Spleen (tissue), 11 donors: Measurements from ENCODE around the gene CHMP4A. TPM values are rescaled to one million over a fixed set of nuclear protein-coding genes. Genes with fewer than 3 reads are reported as not detected.

Experiments
- DNase-seq: peaks from one replicate; pipeline ENCODE4 v3.0.0-alpha.2; 2020
- H3K27ac ChIP-seq, 8 donors: fragments of 200-600 bp; sonication (generic) in 7 of 8; 1 replicate in 4 of 8; 2 replicates in 4 of 8; pipeline versions ENCODE4 v1.5.0 to v1.8.0; 2016 to 2021; ENCODE audit warnings: inconsistent platforms in 4 of 8, mild to moderate bottlenecking in 4 of 8, moderate library complexity in 1 of 8
- H3K27me3 ChIP-seq, 7 donors: fragments of 200-600 bp; sonication (generic) in 6 of 7; replicated peaks in 1 of 7; 1 replicate in 4 of 7; 2 replicates in 3 of 7; pipeline versions ENCODE4 v1.5.0 to v1.8.0; 2016 to 2021; ENCODE audit warnings: inconsistent platforms in 3 of 7, mild to moderate bottlenecking in 1 of 7
- H3K36me3 ChIP-seq, 6 donors: fragments of 200-600 bp; sonication (generic) in 5 of 6; 1 replicate in 4 of 6; 2 replicates in 2 of 6; pipeline versions ENCODE4 v1.5.0 to v1.8.0; 2016 to 2021; ENCODE audit warnings: inconsistent platforms in 2 of 6
- H3K4me1 ChIP-seq, 6 donors: fragments of 200-600 bp; sonication (generic) in 5 of 6; 1 replicate in 3 of 6; 2 replicates in 3 of 6; pipeline versions ENCODE4 v1.5.0 to v1.8.0; 2016 to 2021; ENCODE audit warnings: inconsistent platforms in 3 of 6
- H3K4me3 ChIP-seq, 8 donors: fragments of 200-600 bp; sonication (generic) in 7 of 8; 1 replicate in 4 of 8; 2 replicates in 4 of 8; pipeline versions ENCODE4 v1.5.0 to v1.8.0; 2016 to 2021; ENCODE audit warnings: inconsistent platforms in 4 of 8, mild to moderate bottlenecking in 4 of 8, moderate library complexity in 2 of 8
- H3K9me3 ChIP-seq, 8 donors: fragments of 200-600 bp; sonication (generic) in 7 of 8; 1 replicate in 4 of 8; 2 replicates in 4 of 8; pipeline versions ENCODE4 v1.5.0 to v1.8.0; 2016 to 2021; ENCODE audit warnings: inconsistent platforms in 4 of 8
- POLR2A ChIP-seq, 3 donors: fragments of 450-650 bp; IDR thresholded peaks; one replicate each; pipeline ENCODE4 v1.5.1; 2017; ENCODE audit warnings: antibody characterized with exemption in 3 of 3, mild to moderate bottlenecking in 1 of 3
- POLR2AphosphoS5 ChIP-seq, 3 donors: sonication (generic); formaldehyde crosslinking; IDR thresholded peaks; one replicate each; pipeline ENCODE4 v1.5.1; 2017; ENCODE audit warnings: antibody characterized with exemption in 3 of 3
- WGBS, 5 donors: extraction: QIAGEN DNeasy Blood & Tissue Kit in 3 of 5; methylation state at CpG; one replicate each; pipeline versions ENCODE4 v1.1.5 to v1.1.7; 2013 to 2018; 5-methylcytosine and 5-hydroxymethylcytosine counted together
- intact Hi-C: fragments of 100-400 bp; cut with DNase I; formaldehyde crosslinking; loops from one replicate; pipeline ENCODE4 v1.15.0; 2023; ENCODE audit warnings: low total_unique reads
- polyA plus RNA-seq, 3 donors: library from polyadenylated mRNA; stranded (reverse); fragments of 200-250 nt; gene quantifications; one replicate each; pipeline ENCODE4 v1.2.1, GENCODE V29; 2013
- total RNA-seq, 7 donors: library from RNA; depleted of rRNA in 3 of 7; stranded (reverse); fragments of >200 nt in 3 of 7; fragmentation: NEBNext Ultra II Directional in 4 of 7; extraction: Animal tissue kit (Norgen Biotek cat#: 25700) in 4 of 7; gene quantifications; one replicate each; pipeline versions ENCODE4 v1.1.0 to v1.2.1, GENCODE V29; 2016 to 2021
- TF ChIP-seq, protein P1 (sequence below), 11 experiments: fragments of 200-600 bp in 7 of 11; fragments of 450-650 bp in 4 of 11; sonication (generic) in 4 of 11; IDR thresholded peaks in 8 of 11; conservative IDR thresholded peaks in 3 of 11; 1 replicate in 7 of 11; 2 replicates in 4 of 11; pipeline versions ENCODE4 v1.4.0 to v1.8.0; 2016 to 2021; ENCODE audit warnings: antibody characterized with exemption in 11 of 11, inconsistent platforms in 4 of 11, mild to moderate bottlenecking in 1 of 11
- donor health status: healthy with polysubstance abuse.
- donor health status: DM: no; HTN: no; CAD: no; lungs with moderate emphysema.
- donor health status: DM: no; HTN: no; CAD: no.
- donor health status: Bipolar disorder and iron deficiency.
- donor health status: healthy.
- donor health status: DM: no; HTN: no; CAD: no.
- donor health status: DM: yes; HTN: yes; CAD: no.

The CHMP4A gene
- total and polyA plus RNA-seq, 10 donors, result 53.3 to 149 (median 63.4) TPM

DNA sequence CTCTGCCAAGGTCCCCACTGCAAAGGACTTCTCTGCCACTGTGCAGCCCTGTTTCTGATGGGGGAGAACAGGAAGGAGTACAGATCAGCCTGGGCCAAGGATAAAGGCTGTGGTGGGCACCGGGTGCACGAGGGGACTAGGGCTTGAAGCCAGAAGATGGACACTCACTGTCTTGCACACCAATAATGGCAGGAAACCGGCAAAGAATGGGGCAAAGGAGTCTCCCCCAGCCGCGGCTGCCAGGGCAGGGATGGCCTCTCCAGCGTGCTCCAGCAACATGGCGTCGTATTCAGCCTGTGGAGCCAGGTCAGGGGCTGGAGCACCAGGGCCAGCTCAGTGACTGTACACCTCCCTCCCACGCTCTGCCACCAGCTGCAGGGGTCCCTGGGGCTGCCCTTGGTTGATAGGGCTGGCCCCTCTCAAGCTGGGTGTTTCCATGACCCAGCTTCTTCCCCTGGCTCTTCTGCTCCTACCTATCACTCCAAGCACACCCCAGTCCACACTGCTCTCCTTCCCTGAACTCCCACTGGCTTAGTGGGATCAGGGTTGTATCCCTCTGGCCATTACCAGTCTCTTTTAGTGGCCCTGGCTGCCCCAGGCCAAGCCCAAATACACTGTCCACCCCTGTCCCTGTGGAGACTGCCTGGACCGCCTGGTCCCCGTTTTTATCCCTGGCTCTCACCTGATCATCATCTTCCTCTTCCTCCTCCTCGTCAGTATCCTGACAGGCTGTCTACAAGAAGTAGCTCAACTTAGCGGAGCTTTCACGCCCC, 31.0 kb downstream of the CHMP4A start:
- WGBS, 5 donors, result 85 to 90% (median 88%) methylated on average over 14 of the region's 14 CpGs
- Histone ChIP-seq H3K4me1 (peaks cover 0 to 15% (median 4%) of the 10 kb centered on the region in 6 donors), H3K27ac (no peak overlapping the region), H3K4me3 (no peak overlapping the region), H3K27me3 (no peaks in the 10 kb centered on the region), H3K36me3 (peaks cover 2 to 99% (median 94%) of the 10 kb centered on the region in 6 donors), H3K9me3 (no peaks in the 10 kb centered on the region)
- intact Hi-C loops, result no loop called here
- peak; percentile 67 for DNase-seq
- TF ChIP-seq, protein P1, sequence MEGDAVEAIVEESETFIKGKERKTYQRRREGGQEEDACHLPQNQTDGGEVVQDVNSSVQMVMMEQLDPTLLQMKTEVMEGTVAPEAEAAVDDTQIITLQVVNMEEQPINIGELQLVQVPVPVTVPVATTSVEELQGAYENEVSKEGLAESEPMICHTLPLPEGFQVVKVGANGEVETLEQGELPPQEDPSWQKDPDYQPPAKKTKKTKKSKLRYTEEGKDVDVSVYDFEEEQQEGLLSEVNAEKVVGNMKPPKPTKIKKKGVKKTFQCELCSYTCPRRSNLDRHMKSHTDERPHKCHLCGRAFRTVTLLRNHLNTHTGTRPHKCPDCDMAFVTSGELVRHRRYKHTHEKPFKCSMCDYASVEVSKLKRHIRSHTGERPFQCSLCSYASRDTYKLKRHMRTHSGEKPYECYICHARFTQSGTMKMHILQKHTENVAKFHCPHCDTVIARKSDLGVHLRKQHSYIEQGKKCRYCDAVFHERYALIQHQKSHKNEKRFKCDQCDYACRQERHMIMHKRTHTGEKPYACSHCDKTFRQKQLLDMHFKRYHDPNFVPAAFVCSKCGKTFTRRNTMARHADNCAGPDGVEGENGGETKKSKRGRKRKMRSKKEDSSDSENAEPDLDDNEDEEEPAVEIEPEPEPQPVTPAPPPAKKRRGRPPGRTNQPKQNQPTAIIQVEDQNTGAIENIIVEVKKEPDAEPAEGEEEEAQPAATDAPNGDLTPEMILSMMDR (IDR thresholded peaks at IDR 0.05 in 8 of 11, conservative IDR thresholded peaks at IDR 0.05 in 3 of 11), result no peak
- TF ChIP-seq POLR2AphosphoS5 (IDR thresholded peaks at IDR 0.05), result peak in 1 of 3 donors; percentile 32

DNA sequence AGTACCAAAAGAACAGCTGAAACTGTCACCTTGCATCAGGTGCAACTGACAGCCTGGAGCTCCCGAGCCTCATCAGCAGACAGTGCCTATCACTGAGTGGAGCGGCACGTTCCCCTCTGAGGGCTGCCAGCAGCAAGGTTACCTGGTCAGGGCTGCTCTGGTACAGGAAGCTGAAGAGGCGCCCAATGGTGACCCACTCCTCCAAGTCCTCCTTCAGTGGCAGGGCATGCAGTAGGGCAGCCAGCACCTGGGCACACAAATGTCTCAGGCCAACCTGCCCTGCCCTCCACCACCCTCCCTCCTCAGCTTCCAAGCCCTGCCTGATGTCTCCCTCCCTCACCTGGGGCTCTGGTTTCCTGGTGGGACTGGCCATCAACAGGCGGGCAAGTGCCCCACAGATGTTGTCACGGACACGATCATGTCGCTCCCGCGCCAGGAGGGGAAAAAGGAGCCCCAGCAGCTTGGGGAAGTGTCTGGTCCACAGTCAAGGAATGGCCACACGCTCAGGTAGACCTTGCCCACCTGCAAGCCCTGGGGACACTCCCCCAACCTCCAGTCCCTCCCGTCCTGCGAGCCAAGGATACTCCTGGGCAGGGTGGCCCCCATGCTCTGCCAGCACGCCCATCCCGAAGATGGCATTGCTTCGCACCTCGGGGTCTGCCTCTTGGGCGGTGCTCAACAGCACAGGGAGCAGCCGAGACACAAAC, 31.8 kb downstream of the CHMP4A start:
- whole genome bisulfite sequencing, 5 donors, result 82 to 92% (median 89%) methylated on average over 14 to 19 of the region's 19 CpGs
- Histone ChIP-seq H3K4me1 (peaks cover 0 to 7% (median 0%) of the 10 kb centered on the region in 6 donors), H3K27me3 (no peaks in the 10 kb centered on the region), H3K9me3 (no peaks in the 10 kb centered on the region), H3K27ac (no peak overlapping the region), H3K36me3 (peaks cover 2 to 100% (median 99%) of the 10 kb centered on the region in 6 donors), H3K4me3 (no peak overlapping the region)
- DNase-seq, result peak; percentile 70
- intact Hi-C loops, result no loop called here
- TF ChIP-seq POLR2AphosphoS5 (IDR thresholded peaks at IDR 0.05) (peak in 1 of 3 donors; percentile 51), POLR2A (IDR thresholded peaks at IDR 0.05) (no peak)

DNA sequence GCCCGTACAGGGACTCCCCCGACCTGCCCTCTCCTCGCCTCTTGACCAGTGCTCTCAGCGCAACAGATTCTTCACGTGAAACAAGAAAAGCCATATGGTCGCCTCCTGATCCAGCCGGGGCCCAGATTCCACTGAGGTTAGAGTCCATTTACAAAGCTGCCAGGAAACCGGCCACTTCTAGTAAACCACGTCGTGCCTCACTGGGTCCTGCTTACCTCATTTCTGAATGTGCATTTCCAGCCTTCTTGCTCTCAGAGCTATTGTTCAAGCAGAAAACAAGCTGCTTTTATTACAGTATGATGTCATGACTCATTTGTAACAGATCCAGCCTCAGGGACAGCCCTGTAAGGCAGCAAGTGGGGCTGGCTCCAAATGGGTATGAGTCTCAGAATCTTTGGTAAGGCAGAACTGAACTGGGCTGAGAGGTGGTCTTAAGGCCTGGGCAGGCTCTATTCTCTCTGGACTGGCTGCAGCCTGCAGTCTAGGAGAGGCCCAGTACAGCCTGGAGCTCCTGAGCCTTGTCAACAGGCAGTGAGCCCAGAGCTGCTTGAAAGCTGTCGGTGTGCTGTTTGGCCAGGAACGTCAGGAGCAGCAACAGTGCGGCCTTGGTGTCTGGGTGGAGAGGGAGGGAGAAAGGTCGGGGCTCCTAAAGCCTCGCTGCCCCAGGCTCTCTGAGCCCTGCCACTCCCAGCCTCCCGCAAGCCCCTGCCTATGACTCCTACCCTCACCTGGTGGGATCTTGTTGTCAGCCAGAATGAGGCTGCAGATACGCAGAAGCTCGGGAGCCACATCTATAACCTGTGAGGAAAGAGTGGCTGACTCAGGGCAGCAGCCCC, 33.1 kb downstream of the CHMP4A start:
- DNase-seq, result peak; percentile 41
- no peaks in the 10 kb centered on the region for H3K27me3 ChIP-seq
- peak overlapping the region in 1 of 8 donors; percentile 26 for H3K27ac ChIP-seq
- H3K9me3 ChIP-seq, result no peaks in the 10 kb centered on the region
- no peaks in the 10 kb centered on the region for H3K4me1 ChIP-seq
- TF ChIP-seq POLR2AphosphoS5 (IDR thresholded peaks at IDR 0.05) (peak in 1 of 3 donors; percentile 52), POLR2A (IDR thresholded peaks at IDR 0.05) (no peak)
- intact Hi-C loops, result no loop called here
- 78 to 88% (median 85%) methylated on average over 9 to 18 of the region's 18 CpGs for WGBS, 5 donors
- peaks cover 2 to 100% (median 93%) of the 10 kb centered on the region in 6 donors for H3K36me3 ChIP-seq
- H3K4me3 ChIP-seq, result no peak overlapping the region

DNA sequence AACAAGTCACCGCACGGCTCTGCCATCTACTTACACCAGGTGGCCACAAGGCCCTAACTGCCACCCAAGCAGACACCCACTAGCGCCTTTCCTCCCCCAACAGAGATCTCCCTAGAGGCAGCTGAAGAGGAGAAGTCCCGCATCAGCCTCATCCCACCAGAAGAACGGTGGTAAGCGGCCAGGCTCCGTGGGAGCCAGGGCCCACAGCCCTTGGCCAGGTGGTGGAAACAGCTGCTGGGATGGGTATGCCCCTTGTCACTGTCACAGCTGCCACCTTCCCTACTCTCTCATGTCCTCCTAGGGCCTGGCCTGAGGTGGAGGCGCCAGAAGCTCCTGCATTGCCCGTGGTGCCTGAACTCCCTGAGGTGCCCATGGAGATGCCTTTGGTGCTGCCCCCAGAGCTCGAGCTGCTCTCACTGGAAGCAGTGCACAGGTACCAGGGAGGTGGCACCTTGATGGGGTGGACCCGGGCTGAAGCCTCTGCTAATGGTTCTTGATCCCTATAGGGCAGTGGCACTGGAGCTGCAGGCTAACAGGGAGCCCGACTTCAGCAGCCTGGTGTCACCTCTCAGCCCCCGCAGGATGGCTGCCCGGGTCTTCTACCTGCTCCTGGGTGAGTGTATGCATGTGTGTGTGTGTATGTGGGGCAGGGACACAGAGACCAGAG, 33.9 kb downstream of the CHMP4A start:
- DNase-seq, result peak; percentile 56
- Histone ChIP-seq H3K36me3 (peaks cover 2 to 100% (median 88%) of the 10 kb centered on the region in 6 donors), H3K27ac (no peak overlapping the region), H3K9me3 (no peaks in the 10 kb centered on the region), H3K4me3 (no peak overlapping the region), H3K27me3 (no peaks in the 10 kb centered on the region), H3K4me1 (no peaks in the 10 kb centered on the region)
- peak; percentile 1 to 52 (median 20) for TF ChIP-seq POLR2AphosphoS5 (IDR thresholded peaks at IDR 0.05)
- TF ChIP-seq, protein P1 (IDR thresholded peaks at IDR 0.05 in 8 of 11, conservative IDR thresholded peaks at IDR 0.05 in 3 of 11), result no peak
- no peak for TF ChIP-seq POLR2A (IDR thresholded peaks at IDR 0.05)
- WGBS, 5 donors, result 84 to 90% (median 86%) methylated on average over 10 to 14 of the region's 14 CpGs
- intact Hi-C loops, result no loop called here
